Cardiac fibroblast (primary cell): ENCODE data around the gene PITPNB.
A peak's percentile ranks its signal among the peaks of the same experiment; 100 is the strongest.

Experiments
- DNase-seq, 2 donors: peaks; one replicate each; pipeline versions ENCODE4 v3.0.0 to v3.0.0-alpha.2; 2010; ENCODE audit warnings: low read depth in 2 of 2
- H3K4me3 ChIP-seq, 2 donors: replicated peaks in 1 of 2; 1 replicate in 1 of 2; 2 replicates in 1 of 2; pipeline ENCODE4 v1.5.1; 2011; ENCODE audit warnings: low read depth in 2 of 2, low read length in 2 of 2, mild to moderate bottlenecking in 2 of 2, moderate library complexity in 1 of 2
- TF ChIP-seq, protein P1 (sequence below): IDR thresholded peaks from one replicate; pipeline ENCODE4 v1.5.1; 2011; ENCODE audit warnings: low read depth, mild to moderate bottlenecking, low read length, inconsistent platforms

Gene PITPNB

GRCh38 chr22:27863001-27863400 is 56.1 kb downstream of the PITPNB start:
- TF ChIP-seq, protein P1, sequence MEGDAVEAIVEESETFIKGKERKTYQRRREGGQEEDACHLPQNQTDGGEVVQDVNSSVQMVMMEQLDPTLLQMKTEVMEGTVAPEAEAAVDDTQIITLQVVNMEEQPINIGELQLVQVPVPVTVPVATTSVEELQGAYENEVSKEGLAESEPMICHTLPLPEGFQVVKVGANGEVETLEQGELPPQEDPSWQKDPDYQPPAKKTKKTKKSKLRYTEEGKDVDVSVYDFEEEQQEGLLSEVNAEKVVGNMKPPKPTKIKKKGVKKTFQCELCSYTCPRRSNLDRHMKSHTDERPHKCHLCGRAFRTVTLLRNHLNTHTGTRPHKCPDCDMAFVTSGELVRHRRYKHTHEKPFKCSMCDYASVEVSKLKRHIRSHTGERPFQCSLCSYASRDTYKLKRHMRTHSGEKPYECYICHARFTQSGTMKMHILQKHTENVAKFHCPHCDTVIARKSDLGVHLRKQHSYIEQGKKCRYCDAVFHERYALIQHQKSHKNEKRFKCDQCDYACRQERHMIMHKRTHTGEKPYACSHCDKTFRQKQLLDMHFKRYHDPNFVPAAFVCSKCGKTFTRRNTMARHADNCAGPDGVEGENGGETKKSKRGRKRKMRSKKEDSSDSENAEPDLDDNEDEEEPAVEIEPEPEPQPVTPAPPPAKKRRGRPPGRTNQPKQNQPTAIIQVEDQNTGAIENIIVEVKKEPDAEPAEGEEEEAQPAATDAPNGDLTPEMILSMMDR: no peak
- H3K4me3 ChIP-seq: no peak overlapping the region
- no peak for DNase-seq

GRCh38 chr22:27859336-27859735 is 59.7 kb downstream of the PITPNB start:
- TF ChIP-seq, protein P1: no peak
- no peak overlapping the region for H3K4me3 ChIP-seq
- no peak for DNase-seq

DNA sequence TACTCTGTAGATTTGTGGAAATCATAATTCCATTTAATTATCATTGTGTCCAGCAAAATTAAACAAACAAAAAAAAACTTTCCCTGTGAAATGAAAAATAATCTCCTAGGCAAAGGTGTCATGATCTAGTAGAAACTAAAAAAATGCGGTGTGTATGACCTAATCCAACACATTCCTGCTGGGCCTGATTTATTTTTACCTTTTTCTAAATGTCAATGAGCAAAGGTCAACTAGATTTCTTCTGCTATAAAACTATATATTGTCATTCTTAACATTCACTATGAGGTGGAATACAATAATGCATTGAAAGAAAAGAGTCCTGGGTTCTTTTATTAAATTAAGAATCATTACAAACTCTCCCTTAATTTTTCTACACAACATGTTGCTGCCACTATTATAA is 60.4 kb downstream of the PITPNB start:
- no peak for DNase-seq
- TF ChIP-seq, protein P1: no peak
- H3K4me3 ChIP-seq: no peak overlapping the region

GRCh38 chr22:27857443-27857842 is 61.6 kb downstream of the PITPNB start:
- H3K4me3 ChIP-seq: no peak overlapping the region
- TF ChIP-seq, protein P1: no peak
- no peak for DNase-seq

DNA sequence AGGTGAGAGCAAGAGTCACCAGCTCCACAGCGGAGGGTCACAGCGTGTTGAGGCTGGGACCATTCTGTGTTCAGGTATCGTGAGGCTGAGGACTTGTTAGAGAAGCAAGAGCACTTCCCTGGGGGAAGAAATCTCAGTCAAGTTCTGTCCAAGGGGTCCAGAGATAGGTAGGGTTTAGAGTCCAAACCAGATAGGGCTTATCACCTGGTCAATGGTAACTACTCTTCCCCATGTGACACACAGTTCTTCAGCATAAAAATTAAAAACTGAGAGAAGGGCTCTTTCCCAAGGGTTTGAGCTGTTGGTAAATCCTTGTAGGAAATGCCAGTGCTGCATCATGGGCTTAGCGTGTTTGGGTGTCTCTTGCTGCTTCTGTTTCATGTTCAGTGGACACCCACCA is 62.7 kb downstream of the PITPNB start:
- DNase-seq: no peak

GRCh38 chr22:27853424-27853823 is 65.6 kb downstream of the PITPNB start:
- TF ChIP-seq, protein P1: no peak
- peak; percentile 48 to 49 for DNase-seq

More for the DNA sequence above, 62.7 kb downstream of the PITPNB start:
- no peak overlapping the region for H3K4me3 ChIP-seq
- TF ChIP-seq, protein P1: no peak

More at GRCh38 chr22:27853424-27853823, 65.6 kb downstream of the PITPNB start:
- H3K4me3 ChIP-seq: no peak overlapping the region
